ENCODE measurements around the gene CCDC28B. TPM values are rescaled to one million over a fixed set of nuclear protein-coding genes. Genes with fewer than 3 reads are reported as not detected.

CCDC28B gene
- total RNA-seq, 1 experiment from 2014 or later, result 10.8 TPM

- peaks cover 6% of the 10 kb centered on the region; the same call in 1 of the 2 replicates for H3K4me1 ChIP-seq (ENCODE audit: control insufficient read depth, insufficient read depth, low read length)
- no peaks in the 10 kb centered on the region for H3K27me3 ChIP-seq (ENCODE audit: control insufficient read depth, insufficient read depth, low read length)
- no peaks in the 10 kb centered on the region for H3K36me3 ChIP-seq (ENCODE audit: control insufficient read depth, insufficient read depth, low read length)
- ATAC-seq (peak; percentile 73), DNase-seq (ENCODE audit: low read depth, low spot score) (no peak)
- intact Hi-C loops (cut with micrococcal nuclease; ENCODE audit: unreplicated experiment), result no loop called here
- ChIA-PET POLR2A (interaction anchor here (0.7 kb wide), 1 partner anchor 30 kb away, joined by 3 read pairs; no protein-coding TSS in a partner anchor), CTCF (no interaction called here)
- TF ChIP-seq SIN3A (IDR thresholded peaks at IDR 0.05; ENCODE audit: borderline replicate concordance, insufficient read depth, low read depth, low read length), result no peak
- TF ChIP-seq TCF7L2 (IDR thresholded peaks at IDR 0.05; ENCODE audit: low read depth, low read length), result no peak
- no peak for TF ChIP-seq POLR2AphosphoS5 (IDR thresholded peaks at IDR 0.05; ENCODE audit: low read depth, low read length)
- no peak for TF ChIP-seq CTCF (IDR thresholded peaks at IDR 0.05)
- no peak for TF ChIP-seq REST (IDR thresholded peaks at IDR 0.05; ENCODE audit: insufficient read depth in 1 of 2, low read depth in 2 of 2, low read length in 1 of 2)
- no TSS peak for BruUV-seq (replicated peaks)
- in situ Hi-C loops (cut with HindIII; ENCODE audit: low pct_unique_long_range_greater_than_20kb, low sequenced_read_pairs), result no loop called here
- peak overlapping the region; percentile 31 for H3K27ac ChIP-seq (ENCODE audit: low read length)
- no peak overlapping the region for H3K4me3 ChIP-seq (ENCODE audit: low read depth in 2 of 2, low read length in 2 of 2)
- no peaks in the 10 kb centered on the region for H3K9me3 ChIP-seq (ENCODE audit: control insufficient read depth, insufficient read depth, low read depth, low read length)
These were observed 49.0 kb upstream of the CCDC28B start for GRCh38 chr1:32151319-32151787.

GRCh38 chr1:32159189-32159588 lies 41.2 kb upstream of the CCDC28B start:
- intact Hi-C loops (cut with micrococcal nuclease; ENCODE audit: unreplicated experiment), result no loop called here

More at GRCh38 chr1:32159189-32159588, 41.2 kb upstream of the CCDC28B start:
- H3K27ac ChIP-seq (ENCODE audit: low read length), result no peak overlapping the region
- DNase-seq (ENCODE audit: low read depth, low spot score) (no peak), ATAC-seq (no peak)
- in situ Hi-C loops (cut with HindIII; ENCODE audit: low pct_unique_long_range_greater_than_20kb, low sequenced_read_pairs), result no loop called here
- H3K4me1 ChIP-seq (ENCODE audit: control insufficient read depth, insufficient read depth, low read length), result no peaks in the 10 kb centered on the region
- H3K4me3 ChIP-seq (ENCODE audit: low read depth in 2 of 2, low read length in 2 of 2), result no peak overlapping the region
- H3K36me3 ChIP-seq (ENCODE audit: control insufficient read depth, insufficient read depth, low read length), result peaks cover 33% of the 10 kb centered on the region
- no peaks in the 10 kb centered on the region for H3K9me3 ChIP-seq (ENCODE audit: control insufficient read depth, insufficient read depth, low read depth, low read length)
- CTCF ChIA-PET, result no interaction called here
- H3K27me3 ChIP-seq (ENCODE audit: control insufficient read depth, insufficient read depth, low read length), result no peaks in the 10 kb centered on the region
- no TSS peak for BruUV-seq (replicated peaks)
- POLR2A ChIA-PET, result no interaction called here
- no peak for TF ChIP-seq REST (IDR thresholded peaks at IDR 0.05; ENCODE audit: insufficient read depth in 1 of 2, low read depth in 2 of 2, low read length in 1 of 2)
- TF ChIP-seq TCF7L2 (IDR thresholded peaks at IDR 0.05; ENCODE audit: low read depth, low read length), result no peak
- TF ChIP-seq SIN3A (IDR thresholded peaks at IDR 0.05; ENCODE audit: borderline replicate concordance, insufficient read depth, low read depth, low read length), result no peak
- TF ChIP-seq POLR2AphosphoS5 (IDR thresholded peaks at IDR 0.05; ENCODE audit: low read depth, low read length), result no peak
- TF ChIP-seq CTCF (IDR thresholded peaks at IDR 0.05), result no peak
